HG03565 (cell line): Measurements from ENCODE around the gene GABRB1.

Source experiments
- ATAC-seq: cut with Tn5 transposase; IDR thresholded peaks from one replicate; pipeline ENCODE4 v1.9.1; 2021; ENCODE audit warnings: mild to moderate bottlenecking, moderate library complexity; ENCODE audit not compliant: unreplicated experiment

Gene GABRB1

GRCh38 chr4:47110546-47111132 is 79.3 kb downstream of the GABRB1 start:
- no peak for ATAC-seq

- no peak for ATAC-seq
These were observed 87.0 kb downstream of the GABRB1 start for GRCh38 chr4:47118192-47118929.

GRCh38 chr4:47120783-47121182 is 89.4 kb downstream of the GABRB1 start:
- no peak for ATAC-seq

GRCh38 chr4:47122592-47123291 is 91.4 kb downstream of the GABRB1 start:
- ATAC-seq, result peak; percentile 95

GRCh38 chr4:47128991-47129390 is 97.6 kb downstream of the GABRB1 start:
- ATAC-seq, result no peak

GRCh38 chr4:47135210-47135609 is 103.8 kb downstream of the GABRB1 start:
- ATAC-seq, result no peak

GRCh38 chr4:47143261-47143660 is 111.9 kb downstream of the GABRB1 start:
- no peak for ATAC-seq

- ATAC-seq, result peak; percentile 97
These were observed 114.3 kb downstream of the GABRB1 start for GRCh38 chr4:47145630-47146029.

- ATAC-seq, result no peak
These were observed 123.5 kb downstream of the GABRB1 start for GRCh38 chr4:47154816-47155370.

- ATAC-seq, result no peak
These were observed 124.6 kb downstream of the GABRB1 start for GRCh38 chr4:47155919-47156318.

- ATAC-seq, result no peak
These were observed 128.7 kb downstream of the GABRB1 start for GRCh38 chr4:47160095-47160494.

GRCh38 chr4:47167081-47168035 is 136.0 kb downstream of the GABRB1 start:
- no peak for ATAC-seq

GRCh38 chr4:47184083-47184482 is 152.7 kb downstream of the GABRB1 start:
- no peak for ATAC-seq

GRCh38 chr4:47185761-47186160 is 154.4 kb downstream of the GABRB1 start:
- ATAC-seq, result no peak

- ATAC-seq, result no peak
These were observed 156.2 kb downstream of the GABRB1 start for GRCh38 chr4:47187608-47188007.

- no peak for ATAC-seq
These were observed 161.8 kb downstream of the GABRB1 start for GRCh38 chr4:47193179-47193578.

GRCh38 chr4:47194036-47194737 is 162.8 kb downstream of the GABRB1 start:
- ATAC-seq, result no peak

- no peak for ATAC-seq
These were observed 164.3 kb downstream of the GABRB1 start for GRCh38 chr4:47195706-47196105.

GRCh38 chr4:47198791-47199190 is 167.4 kb downstream of the GABRB1 start:
- no peak for ATAC-seq

- ATAC-seq, result no peak
These were observed 172.2 kb downstream of the GABRB1 start for GRCh38 chr4:47203593-47203992.
